Right ventricle myocardium superior (tissue), 1 donor: ENCODE measurements around the gene PALLD. TPM values are rescaled to one million over a fixed set of nuclear protein-coding genes. Genes with fewer than 3 reads are reported as not detected.

Source experiments
- ATAC-seq: fragments of 200-7000 bp; cut with Tn5 transposase; one replicate; pipeline ENCODE4 v1.9.1; 2020; ENCODE audit warnings: mild to moderate bottlenecking; ENCODE audit not compliant: poor library complexity
- DNase-seq: peaks from one replicate; pipeline ENCODE4 v3.0.0-alpha.2; 2020
- intact Hi-C: fragments of 100-400 bp; cut with DNase I; formaldehyde crosslinking; loops from one replicate; pipeline ENCODE4 v1.11.2; 2022
- total RNA-seq: library from RNA; stranded (reverse); fragmentation: NEBNext Ultra II Directional; extraction: Animal tissue kit (Norgen Biotek cat#: 25700); gene quantifications from one replicate; pipeline ENCODE4 v1.2.1, GENCODE V29; 2021
- donor health status: DM: no; HTN: yes; CAD: no; lungs with severe emphysema.

PALLD gene
- total RNA-seq, 1 donor from 2014 or later: 979 TPM

DNA sequence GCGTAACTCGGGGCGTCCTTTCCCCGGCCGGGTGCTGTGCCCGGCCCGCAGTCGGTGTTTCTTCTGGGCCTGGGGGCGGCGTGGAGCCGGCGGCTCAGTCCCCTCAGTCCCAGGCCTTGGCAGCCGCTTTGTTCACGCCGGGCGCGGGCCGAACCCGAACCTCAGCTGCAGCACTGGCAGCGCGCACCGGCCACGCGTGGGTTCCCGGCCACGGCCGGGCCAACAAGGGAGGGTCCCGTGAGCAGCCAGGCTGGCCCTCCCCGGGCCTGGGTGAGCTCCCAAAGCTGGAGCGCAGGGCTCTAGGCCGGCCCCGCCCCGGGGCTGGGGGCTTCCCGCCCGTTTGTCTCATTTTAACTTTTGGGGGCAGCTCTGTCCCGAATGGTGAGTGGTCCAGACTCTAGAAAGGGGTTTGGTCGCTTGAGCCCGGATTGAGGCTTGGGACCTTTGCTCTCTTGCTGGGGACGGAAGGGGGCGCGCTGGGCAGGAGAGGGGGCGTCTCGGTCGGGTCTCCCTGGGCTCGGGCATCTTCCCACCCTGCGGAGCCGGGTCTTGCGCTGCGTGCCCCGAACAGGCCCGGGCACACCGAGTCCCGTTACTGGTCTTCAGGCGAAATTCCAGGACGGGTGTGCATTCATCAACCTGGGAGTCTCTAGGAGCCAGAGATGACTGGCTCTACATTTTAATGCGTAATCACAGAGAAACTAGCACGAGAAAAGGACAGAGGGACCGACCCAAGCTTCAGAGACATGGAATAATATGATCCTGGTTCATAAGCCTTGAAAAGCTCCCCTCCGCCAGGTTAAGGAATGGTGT is 336.1 kb downstream of the PALLD start:
- ATAC-seq: peak; percentile 38
- intact Hi-C loops: loop anchor here (5.0 kb wide), 1 partner anchor 116 kb away; no protein-coding TSS in a partner anchor

DNA sequence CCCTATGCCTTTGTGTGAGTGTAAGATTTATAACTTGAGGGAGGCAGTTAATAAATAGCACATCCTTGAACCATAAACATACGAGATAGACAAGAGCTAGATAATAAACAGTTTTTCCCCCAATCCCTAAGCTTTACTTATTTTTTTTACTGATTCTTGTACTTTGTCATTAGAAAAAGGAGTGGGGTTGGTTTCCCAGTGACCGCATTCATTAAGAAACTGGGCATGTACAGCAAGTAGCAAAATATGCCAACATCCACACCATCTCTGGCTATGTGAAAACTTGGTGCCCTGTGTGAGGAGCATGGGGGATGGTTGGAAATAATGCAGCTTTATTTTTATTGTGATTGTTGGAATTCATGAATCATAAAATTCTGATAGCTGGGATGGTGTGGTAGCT is 337.0 kb downstream of the PALLD start:
- ATAC-seq: no peak
- intact Hi-C loops: loop anchor here (5.0 kb wide), 1 partner anchor 117 kb away; no protein-coding TSS in a partner anchor
- DNase-seq: no peak

More for the DNA sequence above, 336.1 kb downstream of the PALLD start:
- DNase-seq: peak; percentile 66

DNA sequence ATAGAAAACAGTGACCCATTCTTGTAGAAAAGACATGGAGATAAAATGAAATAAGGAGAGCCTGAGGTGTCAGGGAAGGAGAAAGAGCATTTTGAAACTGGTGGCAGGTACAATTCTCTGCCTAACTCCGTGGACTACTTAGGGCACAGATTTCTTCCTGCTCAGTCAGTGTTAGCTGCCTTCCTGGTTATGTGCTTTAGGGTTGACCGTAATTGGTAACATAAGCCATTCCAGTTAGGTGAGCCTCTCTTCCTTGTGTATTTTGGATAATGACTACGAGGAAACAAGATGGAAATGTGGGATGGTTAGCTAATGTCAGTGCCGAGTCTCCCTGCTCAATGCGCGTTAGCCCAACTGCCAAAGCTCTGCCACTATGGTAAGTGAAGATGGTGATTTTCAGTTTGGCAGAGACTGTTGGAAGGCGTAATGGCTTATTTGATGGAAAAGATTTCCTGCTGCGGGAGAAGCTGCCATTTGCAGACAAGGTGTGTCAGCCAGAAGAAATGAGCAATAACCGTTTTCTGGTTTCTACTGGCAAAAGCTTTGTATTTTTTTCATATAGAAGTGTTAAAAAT is 339.1 kb downstream of the PALLD start:
- intact Hi-C loops: no loop called here
- no peak for DNase-seq
- ATAC-seq: no peak

DNA sequence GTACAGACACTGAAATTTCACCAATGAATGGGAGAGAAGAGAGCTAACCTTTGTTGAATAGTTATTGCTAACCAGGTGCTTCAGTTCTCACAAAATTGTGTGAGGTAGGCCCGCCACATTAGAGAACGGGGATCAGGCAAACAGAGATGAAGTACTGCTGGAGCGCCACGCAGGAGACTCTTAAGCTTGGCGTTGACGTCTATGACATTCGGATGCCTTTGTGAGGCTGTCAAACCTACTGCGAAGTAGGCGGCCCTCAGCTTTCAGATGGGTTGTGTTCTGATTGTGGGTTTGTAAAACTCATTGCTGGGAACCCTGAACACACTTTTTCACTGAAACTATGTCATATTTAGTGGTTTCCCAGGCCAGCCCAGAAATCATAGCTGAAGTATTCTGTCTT is 339.6 kb downstream of the PALLD start:
- no peak for DNase-seq
- no peak for ATAC-seq
- intact Hi-C loops: no loop called here

DNA sequence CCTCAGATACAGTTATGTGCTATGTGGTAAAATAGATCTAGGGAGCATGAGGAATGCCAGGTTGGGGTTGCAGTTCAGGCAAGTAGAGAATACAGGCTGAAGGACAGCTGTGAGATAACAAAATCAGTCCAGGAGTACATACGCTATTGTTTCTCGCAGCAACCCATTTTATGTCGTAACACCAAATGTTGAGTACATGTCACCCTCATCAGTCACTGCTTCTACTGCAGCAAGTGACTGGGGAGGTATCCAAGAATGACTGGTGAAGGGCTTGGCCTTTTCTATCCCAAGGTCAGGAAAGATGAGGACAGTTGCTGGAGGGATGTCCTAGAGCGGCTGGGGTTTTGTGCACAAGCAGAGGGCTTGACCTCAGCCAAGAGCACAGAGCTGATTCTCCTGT is 341.1 kb downstream of the PALLD start:
- no peak for DNase-seq
- intact Hi-C loops: no loop called here
- ATAC-seq: peak; percentile 11

DNA sequence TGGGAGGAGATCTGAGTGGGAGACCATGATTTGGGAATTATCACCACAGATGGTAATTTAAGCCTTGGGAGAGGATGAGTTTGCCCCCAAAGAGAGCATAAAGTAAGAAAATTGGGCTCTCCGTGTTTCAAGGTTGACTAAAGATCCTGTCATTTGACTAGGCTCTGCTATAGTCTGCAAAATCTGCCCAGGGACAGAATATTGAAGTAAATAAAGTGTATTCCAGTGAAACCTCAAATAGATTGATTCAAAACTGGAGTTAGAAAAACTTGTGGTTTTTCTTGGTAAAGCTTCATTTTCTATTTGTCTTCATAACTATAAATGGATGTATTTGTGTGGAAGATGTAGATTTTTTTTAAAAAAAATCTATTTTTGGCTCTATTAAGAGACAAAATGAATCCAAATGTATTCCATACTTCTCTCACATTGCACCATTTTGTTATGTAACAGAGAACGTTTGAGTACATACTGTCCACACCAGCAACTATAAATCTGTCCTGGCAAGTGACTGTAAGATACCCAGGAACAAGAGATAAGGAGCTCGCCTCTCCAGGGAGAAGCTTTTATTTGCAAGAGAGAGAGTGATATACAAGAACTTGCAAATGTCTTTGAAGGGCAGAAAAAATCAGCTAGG is 343.0 kb downstream of the PALLD start:
- no peak for DNase-seq
- ATAC-seq: peak; percentile 74
- intact Hi-C loops: no loop called here

DNA sequence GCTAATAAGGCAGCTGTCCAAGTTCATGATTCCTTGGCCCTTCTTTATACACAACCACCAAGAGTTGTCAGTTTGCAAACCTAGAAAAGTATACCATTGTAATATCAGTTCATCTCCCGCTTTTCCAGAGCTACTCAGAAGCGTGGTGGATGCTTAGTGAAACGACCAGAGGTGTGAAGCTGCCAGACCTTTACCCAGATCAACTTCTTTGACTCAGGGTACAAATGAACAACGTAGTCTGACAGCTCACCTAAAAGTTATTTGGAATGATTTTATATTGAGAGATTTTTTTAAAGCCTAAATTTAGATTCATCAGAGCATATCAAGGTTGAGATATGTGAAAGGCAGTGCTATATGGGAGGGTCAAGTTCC is 343.5 kb downstream of the PALLD start:
- DNase-seq (no peak), ATAC-seq (peak; percentile 21)
- intact Hi-C loops: no loop called here

DNA sequence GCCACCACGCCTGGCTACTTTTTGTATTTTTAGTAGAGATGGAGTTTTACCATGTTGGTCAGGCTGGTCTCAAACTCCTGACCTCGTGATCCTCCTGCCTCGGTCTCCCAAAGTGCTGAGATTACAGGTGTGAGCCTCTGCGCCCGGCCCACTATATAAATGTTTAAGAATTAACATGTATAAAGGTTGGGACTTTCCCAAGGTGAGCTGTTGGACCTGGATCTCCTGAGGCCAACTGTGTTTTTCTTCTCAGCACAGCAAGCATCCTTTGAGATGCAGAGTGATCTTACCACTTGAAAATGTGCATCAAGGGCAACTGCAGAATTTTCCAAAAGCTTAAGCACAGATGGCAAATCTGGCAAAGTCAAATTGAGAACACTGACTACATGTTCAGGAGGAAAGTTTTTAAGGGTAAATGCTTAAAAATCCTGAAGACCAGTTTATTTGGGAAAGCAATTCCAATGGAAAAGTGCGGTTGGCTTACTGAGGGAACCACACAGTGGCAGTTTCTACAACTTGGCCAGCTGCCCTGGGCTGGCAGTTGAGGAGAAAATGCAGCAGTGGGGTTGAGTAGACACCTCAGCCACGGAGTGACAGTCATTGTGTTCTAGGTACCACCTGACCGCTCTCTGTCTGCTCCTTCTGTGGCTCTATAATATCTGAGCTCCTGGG is 344.3 kb downstream of the PALLD start:
- intact Hi-C loops: no loop called here
- DNase-seq: peak; percentile 66
- peak; percentile 57 for ATAC-seq

DNA sequence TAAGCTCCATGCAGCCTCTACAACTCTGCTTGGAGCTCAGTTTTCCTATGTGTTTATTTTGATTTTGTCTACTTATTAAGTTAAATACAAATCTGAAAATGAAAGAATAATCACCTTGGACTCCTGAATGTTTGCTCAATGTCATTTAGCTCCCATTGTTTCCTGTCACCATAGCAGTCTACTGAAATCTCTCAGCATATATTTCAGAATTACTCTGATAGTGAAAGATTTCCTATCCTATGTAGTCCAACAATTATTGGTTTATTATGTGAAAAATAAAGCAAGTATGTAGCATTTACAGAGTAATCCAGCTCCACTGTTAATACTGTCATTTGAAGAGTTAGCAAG is 344.8 kb downstream of the PALLD start:
- no peak for DNase-seq
- intact Hi-C loops: no loop called here
- ATAC-seq: no peak

DNA sequence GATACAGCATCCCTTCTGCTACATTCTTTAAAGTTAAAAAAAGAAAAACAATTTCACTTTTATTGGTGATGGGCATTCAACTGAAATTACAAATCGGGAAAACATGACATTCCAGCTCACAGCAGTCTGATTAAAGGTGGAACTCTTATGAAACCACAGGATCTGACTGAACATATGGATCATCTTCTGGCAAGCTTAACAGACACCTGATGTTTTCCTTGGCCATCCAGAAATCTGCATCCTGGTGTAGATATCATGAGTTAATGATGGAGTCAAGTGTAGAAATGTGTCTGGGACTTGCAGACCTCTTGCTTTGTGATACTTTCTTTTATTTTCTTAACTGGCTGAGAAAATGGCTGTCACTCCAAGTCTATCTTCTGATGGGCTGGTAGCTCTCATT is 345.3 kb downstream of the PALLD start:
- DNase-seq (no peak), ATAC-seq (no peak)
- intact Hi-C loops: no loop called here

DNA sequence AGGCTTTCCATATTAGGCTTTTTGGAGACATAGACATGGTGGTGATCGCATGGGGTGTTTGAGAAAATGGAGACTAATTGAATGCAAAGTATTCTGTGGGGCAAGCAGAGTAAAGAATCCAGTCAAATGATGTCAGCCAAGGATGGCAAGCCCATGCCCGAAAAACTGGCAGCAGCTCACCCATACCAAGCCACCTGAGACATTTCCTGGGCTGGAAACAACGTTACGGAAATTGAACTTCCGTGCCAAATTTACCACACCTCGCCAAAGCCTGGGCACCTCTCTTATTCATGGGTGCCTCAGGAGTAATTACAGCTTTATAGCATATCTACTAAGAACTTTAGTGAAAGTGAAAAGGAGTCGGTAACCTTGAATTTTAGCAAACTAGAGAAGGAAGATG is 346.8 kb downstream of the PALLD start:
- intact Hi-C loops: no loop called here
- ATAC-seq: no peak
- DNase-seq: no peak

DNA sequence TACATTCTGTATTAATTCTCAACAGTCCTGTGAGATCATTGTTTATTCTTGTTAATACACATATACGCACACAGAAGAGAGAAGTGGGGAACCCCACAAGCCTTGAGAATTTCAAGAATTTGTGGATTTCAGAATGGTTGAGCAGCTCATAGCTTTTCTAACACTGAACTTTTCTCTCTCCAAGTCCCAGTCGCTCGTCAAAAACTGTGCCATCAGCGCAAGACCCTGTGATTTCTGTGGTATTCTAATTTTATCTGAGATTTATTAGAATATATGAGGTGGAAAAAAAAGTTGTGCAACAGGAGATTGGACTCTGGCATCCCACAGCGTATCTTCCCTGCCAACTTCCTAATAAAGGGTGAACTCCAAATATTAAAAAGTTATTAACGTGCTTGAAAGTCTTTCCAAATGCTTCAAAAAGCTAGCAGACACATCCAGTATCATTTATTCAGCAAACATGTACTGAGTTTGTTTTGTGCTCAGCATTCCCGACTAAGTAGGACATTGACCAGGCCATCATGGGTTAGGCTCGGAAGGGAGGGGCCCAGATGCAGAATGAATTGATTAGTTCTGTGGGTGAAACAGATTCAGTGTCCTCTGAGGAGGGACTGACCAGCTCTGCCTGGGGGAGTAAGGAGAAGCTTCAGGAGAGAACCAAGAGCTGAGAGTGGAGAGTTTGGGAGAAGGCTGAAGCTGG is 347.6 kb downstream of the PALLD start:
- no peak for ATAC-seq
- intact Hi-C loops: no loop called here
- DNase-seq: no peak

DNA sequence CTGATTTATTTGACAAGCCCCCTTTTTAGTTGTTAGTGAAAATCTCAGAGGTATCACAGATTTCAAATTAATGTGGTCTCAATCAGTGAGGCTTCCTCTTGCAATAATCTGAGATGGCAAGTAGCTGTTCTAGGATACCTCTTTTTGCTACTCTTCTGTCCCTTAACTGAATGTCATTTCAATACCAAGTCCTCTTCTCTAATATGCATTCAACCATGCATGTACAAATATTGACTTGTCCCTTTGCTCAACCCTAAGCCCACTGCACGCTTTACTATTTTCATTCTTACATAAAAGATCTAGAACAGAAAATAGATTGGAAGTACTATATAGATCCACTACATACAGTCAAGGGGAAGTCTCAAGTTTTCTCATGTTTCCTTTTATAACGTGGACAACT is 349.0 kb downstream of the PALLD start:
- DNase-seq (no peak), ATAC-seq (no peak)
- intact Hi-C loops: no loop called here

DNA sequence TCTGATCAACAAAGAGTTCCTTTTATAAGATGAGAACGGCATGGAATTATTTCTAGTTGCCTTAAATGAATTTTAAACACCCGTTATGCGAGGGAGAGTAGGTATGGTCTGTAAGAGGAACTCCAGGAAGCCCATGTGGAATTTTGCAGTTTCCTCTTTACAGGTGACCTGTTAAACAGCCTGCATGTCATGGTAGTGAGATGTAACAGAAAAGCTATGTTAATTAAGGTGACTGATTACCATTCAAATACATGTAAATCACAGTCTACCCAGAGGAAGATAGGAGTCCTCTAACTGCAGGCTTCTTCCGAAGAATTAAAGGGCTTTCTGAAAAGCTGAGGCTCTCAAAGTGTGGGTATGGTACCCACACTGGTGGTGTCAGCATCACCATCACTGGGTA is 349.6 kb downstream of the PALLD start:
- intact Hi-C loops: no loop called here
- DNase-seq: no peak
- ATAC-seq: no peak

DNA sequence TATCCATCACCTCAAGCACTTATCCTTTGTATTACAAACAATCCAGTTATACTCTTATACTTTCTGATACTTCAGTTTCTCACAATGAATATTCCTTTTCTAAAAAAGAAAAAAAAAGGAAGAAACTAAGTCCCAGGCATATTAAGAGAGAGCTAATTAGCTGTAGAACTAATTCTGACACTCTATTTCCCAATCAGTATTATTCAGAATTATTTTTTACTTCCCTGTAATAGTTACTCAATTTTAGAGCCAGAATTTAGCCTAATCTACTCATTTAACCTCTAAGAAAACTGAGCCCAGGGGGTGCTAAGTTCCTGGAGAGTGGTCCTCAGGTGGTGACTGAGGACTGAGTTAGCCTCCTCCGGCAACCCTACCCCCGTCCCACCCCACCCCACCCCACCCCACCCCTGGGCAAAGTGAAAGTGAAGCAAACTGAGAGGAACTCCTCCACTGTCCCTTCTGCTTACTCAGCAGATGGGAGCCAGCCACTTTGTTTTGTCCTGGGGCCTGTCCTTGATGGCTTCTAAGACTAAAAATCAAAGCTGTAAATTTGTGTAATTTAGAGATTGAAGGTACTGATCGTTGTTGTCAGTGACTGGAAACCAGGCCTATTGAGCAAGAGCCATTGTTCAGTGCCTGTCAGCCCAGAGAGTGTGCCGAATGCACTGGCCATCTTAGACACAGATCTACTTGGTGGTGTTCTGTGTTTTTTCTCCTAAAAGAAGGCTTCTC is 351.1 kb downstream of the PALLD start:
- peak; percentile 55 for ATAC-seq
- intact Hi-C loops: no loop called here
- DNase-seq: no peak

DNA sequence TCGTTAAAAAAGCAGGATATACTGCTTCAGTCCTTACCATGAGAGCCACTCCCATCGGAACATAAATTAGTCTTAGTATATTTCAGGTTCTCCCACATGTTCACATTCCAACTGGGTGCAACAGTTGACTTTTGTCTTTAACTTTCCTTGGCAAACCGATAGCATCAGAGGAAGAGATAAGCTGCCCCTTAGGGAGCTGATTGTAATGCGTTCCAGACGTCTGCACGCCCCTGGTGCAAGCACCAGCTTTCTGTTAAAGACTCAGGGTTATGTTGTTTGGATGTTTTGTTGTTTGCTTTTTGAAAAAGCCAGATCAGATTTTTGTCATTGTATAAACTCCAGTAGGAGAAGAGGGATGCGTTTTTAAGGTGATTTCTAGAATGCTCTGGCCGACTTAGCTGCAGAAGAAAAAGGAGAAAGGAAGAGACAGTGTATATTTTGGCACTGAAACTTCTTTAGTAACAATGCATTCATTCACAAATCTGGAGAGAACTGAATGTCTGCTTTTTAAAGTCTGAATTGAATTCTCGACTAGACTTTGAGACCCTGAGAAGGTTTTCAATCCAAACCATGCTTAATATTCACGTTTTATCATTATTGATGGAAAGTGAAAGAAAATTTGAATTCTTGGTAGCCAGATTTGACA is 352.3 kb downstream of the PALLD start:
- ATAC-seq: peak; percentile 49
- DNase-seq: no peak
- intact Hi-C loops: no loop called here

DNA sequence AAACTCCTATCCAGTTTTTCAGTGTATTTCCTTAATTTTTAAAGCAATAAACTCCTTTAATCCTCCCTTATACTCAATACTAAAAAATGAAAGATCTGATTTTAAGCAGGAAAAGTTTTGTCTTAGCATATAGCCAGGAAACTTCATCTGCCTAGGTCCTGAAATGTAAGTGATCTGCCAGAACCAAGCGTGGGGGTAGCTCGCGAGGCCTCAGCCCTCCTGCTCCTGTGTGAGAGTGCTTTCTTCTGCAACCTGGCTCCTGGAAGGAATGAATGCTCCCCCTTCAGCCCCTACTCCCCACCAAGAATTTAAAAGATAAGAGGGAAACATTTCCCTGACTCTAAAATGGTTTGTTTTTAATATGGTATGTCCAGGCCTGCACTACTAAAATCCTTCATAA is 353.1 kb downstream of the PALLD start:
- intact Hi-C loops: no loop called here
- DNase-seq (no peak), ATAC-seq (no peak)

DNA sequence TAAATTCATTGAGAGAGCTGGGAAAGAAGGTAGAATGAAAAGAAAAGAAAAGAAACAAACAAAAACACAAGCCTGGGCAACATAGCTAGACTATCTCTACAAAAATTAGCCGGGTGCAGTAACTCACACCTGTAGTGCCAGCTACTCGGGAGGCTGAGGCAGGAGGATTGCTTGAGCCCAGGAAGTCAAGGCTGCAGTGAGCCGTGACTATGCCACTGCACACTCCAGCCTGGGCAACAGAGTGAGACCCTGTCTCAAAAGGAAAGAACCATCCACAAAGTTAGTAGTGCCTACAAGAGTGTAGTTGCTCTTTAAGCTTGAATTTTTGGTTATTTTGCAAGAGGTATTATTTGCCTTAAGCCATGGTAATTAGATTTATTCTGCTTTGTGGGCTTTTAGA is 355.5 kb downstream of the PALLD start:
- ATAC-seq (no peak), DNase-seq (no peak)
- intact Hi-C loops: no loop called here
